Fibroblast of villous mesenchyme (primary cell): ENCODE data around the gene SNRNP200. TPM values are rescaled to one million over a fixed set of nuclear protein-coding genes. Genes with fewer than 3 reads are reported as not detected.

ENCODE experiments used
- DNase-seq: peaks from one replicate; pipeline ENCODE4 v3.0.0-alpha.2; 2010; ENCODE audit warnings: low read depth
- H3K4me3 ChIP-seq: 2 replicates; pipeline ENCODE4 v1.5.1; 2011; ENCODE audit warnings: low read depth, mild to moderate bottlenecking, low read length
- CTCF ChIP-seq: IDR thresholded peaks from 2 replicates; pipeline ENCODE4 v1.5.1; 2012; ENCODE audit warnings: low read depth, mild to moderate bottlenecking, low read length; ENCODE audit not compliant: insufficient read depth
- total RNA-seq: library from RNA; depleted of rRNA; stranded (reverse); fragments of >200 nt; gene quantifications from 2 replicates; pipeline ENCODE4 v1.2.3, GENCODE V29; 2012

The SNRNP200 gene
- total RNA-seq, 1 donor: 39.7 TPM

- DNase-seq: no peak
Measured at GRCh38 chr2:96345438-96345837, 40.1 kb upstream of the SNRNP200 start.

GRCh38 chr2:96344011-96344410, 38.7 kb upstream of the SNRNP200 start:
- no peak overlapping the region for H3K4me3 ChIP-seq
- DNase-seq: no peak
- TF ChIP-seq CTCF: no peak

More at GRCh38 chr2:96345438-96345837, 40.1 kb upstream of the SNRNP200 start:
- TF ChIP-seq CTCF: peak; percentile 32
- no peak overlapping the region for H3K4me3 ChIP-seq

- no peak for TF ChIP-seq CTCF
- H3K4me3 ChIP-seq: no peak overlapping the region
- peak; percentile 86 for DNase-seq
Measured at GRCh38 chr2:96342085-96342484, 36.7 kb upstream of the SNRNP200 start.

- no peak overlapping the region for H3K4me3 ChIP-seq
- TF ChIP-seq CTCF: no peak
Measured at GRCh38 chr2:96341641-96342040, 36.3 kb upstream of the SNRNP200 start.

DNA sequence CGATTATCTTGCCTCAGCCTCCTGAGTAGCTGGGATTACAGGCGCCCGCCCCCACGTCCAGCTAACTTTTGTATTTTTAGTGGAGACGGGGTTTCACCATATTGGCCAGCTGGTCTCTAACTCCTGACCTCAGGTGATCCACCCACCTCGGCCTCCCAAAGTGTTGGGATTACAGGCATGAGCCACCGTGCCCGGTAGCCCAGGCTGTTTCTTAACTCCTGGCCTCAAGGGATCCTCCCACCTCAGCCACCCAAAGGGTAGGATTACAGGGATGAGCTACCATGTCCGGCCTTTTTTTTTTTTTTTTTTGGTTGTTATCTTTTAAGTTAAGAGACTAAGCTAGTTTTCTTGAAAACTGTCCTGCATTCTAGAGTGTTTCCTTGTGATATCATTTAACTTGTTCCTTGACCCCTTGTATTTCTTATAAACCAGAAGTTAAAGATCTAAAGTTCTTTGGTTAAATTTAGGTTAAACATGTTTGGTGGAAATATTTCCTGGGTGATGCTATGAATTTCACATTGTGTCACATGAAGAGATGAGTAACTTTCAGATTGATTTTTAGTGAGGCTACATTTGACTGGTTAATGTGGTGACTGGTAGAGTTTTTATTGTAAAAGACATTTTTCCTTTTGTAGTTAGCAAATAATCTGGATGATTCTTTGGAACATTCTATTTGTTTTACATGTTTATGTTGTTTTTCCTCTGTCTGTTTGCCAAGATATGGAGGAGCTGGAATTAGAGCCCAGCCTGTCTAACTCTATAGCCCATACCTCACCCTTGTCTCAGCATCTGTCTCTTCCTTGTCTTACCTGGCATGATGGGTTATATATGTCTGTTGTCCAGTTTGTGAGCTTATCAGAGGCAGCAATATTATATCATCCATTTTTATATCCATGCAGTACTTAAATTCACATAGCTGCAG, 35.4 kb upstream of the SNRNP200 start:
- no peak for TF ChIP-seq CTCF
- DNase-seq: peak; percentile 55
- no peak overlapping the region for H3K4me3 ChIP-seq

More at GRCh38 chr2:96341641-96342040, 36.3 kb upstream of the SNRNP200 start:
- DNase-seq: no peak

- DNase-seq: no peak
- no peak for TF ChIP-seq CTCF
- H3K4me3 ChIP-seq: no peak overlapping the region
Measured at GRCh38 chr2:96336873-96337272, 31.5 kb upstream of the SNRNP200 start.
